ENCODE measurements around the gene CCNH. TPM values are rescaled to one million over a fixed set of nuclear protein-coding genes. Genes with fewer than 3 reads are reported as not detected.

Gene CCNH
- total and polyA plus RNA-seq, 2 of the 4 experiments (the other 2 are of a cell fraction) = 37.4 to 100 TPM

DNA sequence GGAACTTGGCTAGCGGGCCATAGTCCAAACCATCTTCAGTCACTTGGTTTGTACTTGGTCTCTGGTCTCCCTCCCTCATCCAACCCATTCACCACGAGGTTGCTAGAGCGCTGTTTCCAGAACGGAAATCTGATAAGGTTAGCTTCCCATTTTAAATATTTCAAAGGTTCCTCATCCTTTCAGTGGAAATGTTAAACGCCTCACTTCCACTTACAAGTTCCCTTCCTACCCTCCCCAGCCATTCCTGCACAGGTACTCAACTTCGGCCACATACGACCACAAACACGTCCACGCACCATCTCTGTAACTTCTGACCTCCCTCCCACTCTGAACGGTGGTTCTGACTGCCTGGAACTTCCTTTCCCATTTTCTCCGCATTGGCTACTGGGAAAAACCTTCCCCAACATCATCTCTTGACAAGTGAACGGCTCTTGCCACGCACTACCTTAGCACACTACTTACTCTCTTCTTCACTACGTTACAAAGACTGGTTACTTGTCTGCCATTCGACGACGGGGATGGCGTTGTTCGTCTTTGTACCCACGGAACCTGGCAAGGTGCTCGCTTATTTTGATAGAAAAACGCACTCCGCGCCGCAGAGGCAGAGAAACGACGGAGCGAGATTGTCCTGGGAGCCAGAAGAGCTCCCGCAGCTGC is 629 bp downstream of the CCNH start:
- POLR2A ChIA-PET (ENCODE audit: unreplicated experiment) = no interaction called here
- BruUV-seq (replicated peaks) = TSS peak; percentile 73
- no peaks in the 10 kb centered on the region for H3K9me3 ChIP-seq (ENCODE audit: control insufficient read depth, insufficient read depth, low read length)
- peak overlapping the region; percentile 72 to 98 for H4K8ac ChIP-seq (ENCODE audit: low read depth in 2 of 2, low read length in 2 of 2)
- WGBS, 2 experiments (ENCODE audit: extremely low coverage in 2 of 2, insufficient read length in 1 of 2) = 3% methylated on average over 21 of the region's 29 CpGs; no CpG with 5 or more reads in 1 of the 2 experiments
- peak overlapping the region; percentile 71 for H3K56ac ChIP-seq (ENCODE audit: extremely low read depth, insufficient read depth, low read length)
- H2BK120ac ChIP-seq (ENCODE audit: low read depth, low read length) = peak overlapping the region; percentile 78
- H3K14ac ChIP-seq (replicated peaks; ENCODE audit: low read depth, low read length) = peak overlapping the region; percentile 97
- no peaks in the 10 kb centered on the region; the same call in 1 of the 2 replicates for H3K36me3 ChIP-seq (ENCODE audit: control insufficient read depth, insufficient read depth, low read length)
- intact Hi-C loops (cut with micrococcal nuclease) = loop anchor here (2.0 kb wide), 1 partner anchor 17 kb away; no protein-coding TSS in a partner anchor
- H2BK5ac ChIP-seq (ENCODE audit: low read depth, low read length, poor library complexity, severe bottlenecking) = peak overlapping the region; percentile 84
- peak overlapping the region; percentile 92 for H3K4ac ChIP-seq (ENCODE audit: low read depth, low read length)
- H3K4me3 ChIP-seq (ENCODE audit: insufficient read depth, low read depth, low read length) = peak overlapping the region; percentile 81
- peak overlapping the region; percentile 88 for H2AK5ac ChIP-seq (ENCODE audit: low read depth, low read length)
- CTCF ChIA-PET = interaction anchor here (0.8 to 1.4 kb wide), 2 partner anchors 12 to 338 kb away, joined by 3 to 5 read pairs; no protein-coding TSS in a partner anchor
- peak overlapping the region; percentile 98 for H3K4me2 ChIP-seq (ENCODE audit: low read depth, low read length)
- peaks cover 5% of the 10 kb centered on the region; the same call in 1 of the 2 replicates for H4K20me1 ChIP-seq (ENCODE audit: insufficient read depth, low read length)
- H3K9ac ChIP-seq (ENCODE audit: low read depth, low read length) = peak overlapping the region; percentile 94
- peak overlapping the region; percentile 85 for H4K91ac ChIP-seq (ENCODE audit: insufficient read depth, low read depth, low read length)
- H2BK15ac ChIP-seq (ENCODE audit: low read depth, low read length) = peak overlapping the region; percentile 12; the same call in 1 of the 3 replicates
- DNase-seq (peak; percentile 63), ATAC-seq (ENCODE audit: low read depth) (peak; percentile 21)
- H3K18ac ChIP-seq (ENCODE audit: low read depth, low read length) = peak overlapping the region; percentile 82
- in situ Hi-C loops (cut with MboI; ENCODE audit: low sequenced_read_pairs) = loop anchor here (25.0 kb wide), 1 partner anchor 500 kb away; no protein-coding TSS in a partner anchor
- H3K23ac ChIP-seq (ENCODE audit: low read depth, low read length) = peak overlapping the region; percentile 95
- H4K5ac ChIP-seq (ENCODE audit: low read depth, low read length) = peak overlapping the region; percentile 91
- H3K4me1 ChIP-seq (ENCODE audit: control insufficient read depth, insufficient read depth, low read length) = no peaks in the 10 kb centered on the region
- TF ChIP-seq CHD1 (IDR thresholded peaks at IDR 0.05; ENCODE audit: low read depth, low read length) (peak; percentile 95), MXI1 (IDR thresholded peaks at IDR 0.05; ENCODE audit: borderline replicate concordance, low read depth, low read length) (no peak)
- dilution Hi-C loops (cut with HindIII; ENCODE audit: low sequenced_read_pairs, unreplicated experiment) = no loop called here
- no peaks in the 10 kb centered on the region for H3K27me3 ChIP-seq (ENCODE audit: control insufficient read depth, insufficient read depth, low read length)
- peak overlapping the region; percentile 78 for H2AK9ac ChIP-seq (replicated peaks; ENCODE audit: low read depth, low read length, poor library complexity)
- no peaks in the 10 kb centered on the region for H3K9me1 ChIP-seq (ENCODE audit: insufficient read depth, low read length)
- peak overlapping the region; percentile 89 for H3K27ac ChIP-seq (ENCODE audit: insufficient read depth, low read length)
- peaks cover 15 to 27% of the 10 kb centered on the region in 2 experiments for H3K79me1 ChIP-seq (ENCODE audit: low read depth in 1 of 2, low read length in 2 of 2)
- H2AFZ ChIP-seq (replicated peaks; ENCODE audit: low read length, poor library complexity) = peak overlapping the region; percentile 92
- H2BK20ac ChIP-seq (ENCODE audit: low read depth, low read length) = peak overlapping the region; percentile 18; the same call in 1 of the 2 replicates

All from IMR-90 (cell line).